Large intestine (tissue), 12 donors: ENCODE data around the gene SMNDC1. TPM values are rescaled to one million over a fixed set of nuclear protein-coding genes. Genes with fewer than 3 reads are reported as not detected.

ENCODE experiments used
- DNase-seq, 2 donors: peaks; one replicate each; pipeline versions ENCODE4 v3.0.0 to v3.0.0-alpha.2; 2013
- H3K27ac ChIP-seq: one replicate; pipeline ENCODE4 v1.5.1; 2013; ENCODE audit warnings: low read length
- H3K27me3 ChIP-seq: 2 replicates; pipeline ENCODE4 v1.6.1; 2013; ENCODE audit warnings: low read length; ENCODE audit not compliant: control insufficient read depth, insufficient read depth
- H3K36me3 ChIP-seq: 2 replicates; pipeline ENCODE4 v1.6.1; 2013; ENCODE audit warnings: low read length; ENCODE audit not compliant: control insufficient read depth, insufficient read depth
- H3K4me1 ChIP-seq: one replicate; pipeline ENCODE4 v1.6.1; 2013; ENCODE audit warnings: low read length; ENCODE audit not compliant: control insufficient read depth, insufficient read depth
- H3K4me3 ChIP-seq: one replicate; pipeline ENCODE4 v1.5.1; 2013; ENCODE audit warnings: low read length
- H3K9me3 ChIP-seq: one replicate; pipeline ENCODE4 v1.6.1; 2013; ENCODE audit warnings: mild to moderate bottlenecking, low read depth, low read length, moderate library complexity; ENCODE audit not compliant: control insufficient read depth
- WGBS: methylation state at CpG from one replicate; pipeline ENCODE4 v1.1.5; 2013; ENCODE audit warnings: low lambda C conversion rate; ENCODE audit not compliant: insufficient coverage; 5-methylcytosine and 5-hydroxymethylcytosine counted together
- long read RNA-seq, 11 donors: transcript quantifications; one replicate each; lab custom pipeline, GENCODE V29; 2026
- polyA plus RNA-seq: library from polyadenylated mRNA; unstranded; fragments of 120-200 nt; gene quantifications from one replicate; pipeline ENCODE4 v1.2.1, GENCODE V29; 2013

SMNDC1 gene
- polyA plus RNA-seq: 33.8 TPM
- long read RNA-seq, donor 1, full-length matches to known transcripts: 5 of 5 reads
- long read RNA-seq, donor 1, partial matches to known transcripts: 0 of 5 reads
- long read RNA-seq, donor 1, other reads (novel, unspliced or antisense): 0 of 5 reads
- long read RNA-seq, donor 2, full-length matches to known transcripts: 13 of 19 reads
- long read RNA-seq, donor 2, partial matches to known transcripts: 6 of 19 reads
- long read RNA-seq, donor 2, other reads (novel, unspliced or antisense): 0 of 19 reads
- long read RNA-seq, donor 3: 0 reads
- long read RNA-seq, donor 4: 0 reads
- long read RNA-seq, donor 5, full-length matches to known transcripts: 4 of 4 reads
- long read RNA-seq, donor 5, partial matches to known transcripts: 0 of 4 reads
- long read RNA-seq, donor 5, other reads (novel, unspliced or antisense): 0 of 4 reads
- long read RNA-seq, donor 6, full-length matches to known transcripts: 10 of 10 reads
- long read RNA-seq, donor 6, partial matches to known transcripts: 0 of 10 reads
- long read RNA-seq, donor 6, other reads (novel, unspliced or antisense): 0 of 10 reads
- long read RNA-seq, donor 7, full-length matches to known transcripts: 3 of 8 reads
- long read RNA-seq, donor 7, partial matches to known transcripts: 5 of 8 reads
- long read RNA-seq, donor 7, other reads (novel, unspliced or antisense): 0 of 8 reads
- long read RNA-seq, donor 8, full-length matches to known transcripts: 7 of 7 reads
- long read RNA-seq, donor 8, partial matches to known transcripts: 0 of 7 reads
- long read RNA-seq, donor 8, other reads (novel, unspliced or antisense): 0 of 7 reads
- long read RNA-seq, donor 9, full-length matches to known transcripts: 9 of 14 reads
- long read RNA-seq, donor 9, partial matches to known transcripts: 5 of 14 reads
- long read RNA-seq, donor 9, other reads (novel, unspliced or antisense): 0 of 14 reads
- long read RNA-seq, donor 10, full-length matches to known transcripts: 4 of 4 reads
- long read RNA-seq, donor 10, partial matches to known transcripts: 0 of 4 reads
- long read RNA-seq, donor 10, other reads (novel, unspliced or antisense): 0 of 4 reads
- long read RNA-seq, donor 11, full-length matches to known transcripts: 12 of 17 reads
- long read RNA-seq, donor 11, partial matches to known transcripts: 5 of 17 reads
- long read RNA-seq, donor 11, other reads (novel, unspliced or antisense): 0 of 17 reads

- H3K27me3 ChIP-seq: no peaks in the 10 kb centered on the region
- peaks cover 24% of the 10 kb centered on the region for H3K36me3 ChIP-seq
- H3K27ac ChIP-seq: peak within 1 kb of the TSS; percentile 85
- H3K4me3 ChIP-seq: peak within 1 kb of the TSS; percentile 87
- H3K4me1 ChIP-seq: peaks cover 6% of the 10 kb centered on the region
- WGBS: 4% methylated on average over 5 of the region's 42 CpGs
- DNase-seq: peak; percentile 98
- no peaks in the 10 kb centered on the region for H3K9me3 ChIP-seq
Observed at GRCh38 chr10:110304780-110305421, at the start of gene SMNDC1. SMNDC1 (minus strand) TSS chr10:110304920; CDS start chr10:110303587, 1,333 bp downstream.

- Histone ChIP-seq H3K36me3 (no peaks in the 10 kb centered on the region), H3K9me3 (no peaks in the 10 kb centered on the region), H3K27ac (no peak overlapping the region), H3K27me3 (no peaks in the 10 kb centered on the region), H3K4me3 (no peak overlapping the region), H3K4me1 (peaks cover 14% of the 10 kb centered on the region)
- WGBS: no CpG with 5 or more reads among the region's 11 CpGs
- DNase-seq: peak; percentile 74 to 77
Observed at GRCh38 chr10:110354322-110354766, 49.6 kb upstream of the SMNDC1 start.

GRCh38 chr10:110353244-110354119 lies 48.8 kb upstream of the SMNDC1 start:
- peaks cover 11% of the 10 kb centered on the region for H3K4me1 ChIP-seq
- H3K36me3 ChIP-seq: no peaks in the 10 kb centered on the region
- DNase-seq: peak in 1 of 2 donors; percentile 19
- WGBS: no CpG with 5 or more reads among the region's 14 CpGs
- no peaks in the 10 kb centered on the region for H3K9me3 ChIP-seq
- H3K27ac ChIP-seq: no peak overlapping the region
- no peak overlapping the region for H3K4me3 ChIP-seq
- no peaks in the 10 kb centered on the region for H3K27me3 ChIP-seq

- no CpG with 5 or more reads among the region's 2 CpGs for WGBS
- Histone ChIP-seq H3K27me3 (no peaks in the 10 kb centered on the region), H3K4me3 (no peak overlapping the region), H3K36me3 (no peaks in the 10 kb centered on the region), H3K4me1 (peaks cover 5% of the 10 kb centered on the region), H3K9me3 (no peaks in the 10 kb centered on the region), H3K27ac (no peak overlapping the region)
- no peak for DNase-seq
Observed at GRCh38 chr10:110352930-110353243, 48.2 kb upstream of the SMNDC1 start.

GRCh38 chr10:110350812-110351211 lies 46.1 kb upstream of the SMNDC1 start:
- H3K27me3 ChIP-seq: no peaks in the 10 kb centered on the region
- no peaks in the 10 kb centered on the region for H3K9me3 ChIP-seq
- H3K4me3 ChIP-seq: no peak overlapping the region
- WGBS: no CpG with 5 or more reads among the region's 2 CpGs
- H3K27ac ChIP-seq: no peak overlapping the region
- H3K36me3 ChIP-seq: no peaks in the 10 kb centered on the region
- H3K4me1 ChIP-seq: peaks cover 4% of the 10 kb centered on the region
- DNase-seq: no peak

- Histone ChIP-seq H3K27ac (no peak overlapping the region), H3K36me3 (no peaks in the 10 kb centered on the region), H3K27me3 (no peaks in the 10 kb centered on the region), H3K4me3 (no peak overlapping the region), H3K4me1 (peaks cover 4% of the 10 kb centered on the region), H3K9me3 (no peaks in the 10 kb centered on the region)
- DNase-seq: no peak
- WGBS: 80% methylated on average over 1 of the region's 3 CpGs
Observed at GRCh38 chr10:110349831-110350230, 45.1 kb upstream of the SMNDC1 start.

GRCh38 chr10:110349386-110349785 lies 44.7 kb upstream of the SMNDC1 start:
- Histone ChIP-seq H3K4me3 (no peak overlapping the region), H3K27me3 (no peaks in the 10 kb centered on the region), H3K9me3 (no peaks in the 10 kb centered on the region), H3K4me1 (peaks cover 4% of the 10 kb centered on the region), H3K36me3 (no peaks in the 10 kb centered on the region), H3K27ac (no peak overlapping the region)
- no CpG with 5 or more reads among the region's 5 CpGs for WGBS
- no peak for DNase-seq

- Histone ChIP-seq H3K27me3 (no peaks in the 10 kb centered on the region), H3K9me3 (no peaks in the 10 kb centered on the region), H3K36me3 (no peaks in the 10 kb centered on the region), H3K27ac (no peak overlapping the region), H3K4me3 (no peak overlapping the region), H3K4me1 (no peaks in the 10 kb centered on the region)
- DNase-seq: no peak
Observed at GRCh38 chr10:110348336-110348735, 43.6 kb upstream of the SMNDC1 start.

GRCh38 chr10:110346914-110347313 lies 42.2 kb upstream of the SMNDC1 start:
- Histone ChIP-seq H3K27me3 (no peaks in the 10 kb centered on the region), H3K4me1 (no peaks in the 10 kb centered on the region), H3K36me3 (no peaks in the 10 kb centered on the region), H3K4me3 (no peak overlapping the region), H3K9me3 (no peaks in the 10 kb centered on the region), H3K27ac (no peak overlapping the region)
- WGBS: no CpG with 5 or more reads among the region's 4 CpGs
- no peak for DNase-seq
